NK-92 (cell line): ENCODE results near the gene CRIM1.

Experiments used
- DNase-seq: peaks from one replicate; lab custom pipeline; 2025; ENCODE audit not compliant: unreplicated experiment; lab: John Stamatoyannopoulos, UW

The CRIM1 gene

DNA sequence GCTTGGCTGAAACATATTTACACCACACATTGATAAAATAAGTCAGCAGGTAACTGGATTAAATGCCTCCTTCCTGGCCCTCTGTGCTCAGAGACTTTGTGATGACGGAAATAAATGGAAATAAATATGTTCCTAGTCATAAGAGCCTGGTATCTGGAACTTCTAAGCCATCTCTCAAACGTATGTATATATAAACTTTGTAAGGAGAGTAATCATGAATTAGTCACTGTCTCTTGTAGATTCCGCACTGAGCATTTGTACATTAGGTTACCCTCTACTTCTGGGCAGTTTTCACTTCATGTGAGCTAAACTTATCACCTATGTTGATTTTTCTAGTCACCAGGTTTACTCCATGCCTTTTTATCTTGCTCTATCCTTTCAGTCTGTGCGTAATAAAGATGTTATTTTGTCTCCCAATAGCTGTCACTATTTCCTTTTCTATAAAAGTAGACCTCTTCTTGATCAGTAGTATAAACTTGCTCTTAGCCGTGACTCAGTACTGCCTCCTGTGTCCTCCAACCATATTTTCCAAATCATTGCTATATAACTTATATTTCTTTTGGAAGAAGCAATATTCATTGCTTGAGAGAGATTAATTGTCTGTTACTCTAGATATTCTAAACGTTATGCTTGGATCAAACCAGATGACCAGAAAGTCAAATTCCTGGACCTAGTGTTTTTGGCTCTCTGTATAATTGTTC is 189.2 kb downstream of the CRIM1 start:
- no peak for DNase-seq

DNA sequence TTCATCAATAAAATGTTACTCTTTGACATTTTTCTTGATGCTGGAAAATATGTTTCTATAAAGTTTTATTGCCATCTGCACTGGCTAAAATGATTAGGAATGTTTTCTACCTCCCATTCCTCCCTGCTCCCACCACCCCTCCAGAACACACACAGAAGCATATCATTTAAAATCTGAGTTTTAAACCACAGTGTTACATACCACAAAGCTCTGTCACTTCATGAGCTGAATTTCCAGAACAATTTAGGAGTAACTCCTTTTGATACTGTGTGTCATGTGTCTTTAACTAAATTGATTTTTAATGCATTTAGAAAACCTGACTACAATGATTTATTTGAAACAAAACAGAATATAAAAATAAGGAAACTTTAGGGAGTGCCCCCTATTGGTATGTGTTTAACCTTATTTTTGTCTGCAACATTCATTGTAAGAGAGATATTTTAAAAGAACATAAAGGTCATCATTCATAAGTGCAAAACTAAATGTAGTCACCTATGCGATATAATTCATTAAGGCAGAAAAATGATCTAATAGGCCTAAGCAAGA is 190.4 kb downstream of the CRIM1 start:
- no peak for DNase-seq

DNA sequence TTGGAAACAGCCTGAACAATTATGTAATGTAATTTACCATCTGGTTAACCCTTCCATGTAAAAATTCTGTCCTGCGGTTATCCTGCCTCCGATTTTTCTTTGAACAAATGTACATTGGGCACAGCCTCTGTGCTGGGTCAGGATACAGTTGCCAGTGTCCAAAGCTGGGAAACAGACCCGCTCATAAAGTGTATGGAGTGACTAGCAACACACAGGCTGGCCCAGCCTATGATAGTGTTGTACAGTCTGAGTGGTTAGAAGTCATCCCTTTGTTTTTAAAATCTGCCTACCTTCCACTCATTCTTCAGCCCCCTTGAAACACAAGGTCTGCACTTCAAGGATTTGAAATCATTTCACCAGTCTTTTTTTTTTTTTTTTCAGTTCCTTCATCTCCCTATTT is 192.3 kb downstream of the CRIM1 start:
- DNase-seq = no peak

DNA sequence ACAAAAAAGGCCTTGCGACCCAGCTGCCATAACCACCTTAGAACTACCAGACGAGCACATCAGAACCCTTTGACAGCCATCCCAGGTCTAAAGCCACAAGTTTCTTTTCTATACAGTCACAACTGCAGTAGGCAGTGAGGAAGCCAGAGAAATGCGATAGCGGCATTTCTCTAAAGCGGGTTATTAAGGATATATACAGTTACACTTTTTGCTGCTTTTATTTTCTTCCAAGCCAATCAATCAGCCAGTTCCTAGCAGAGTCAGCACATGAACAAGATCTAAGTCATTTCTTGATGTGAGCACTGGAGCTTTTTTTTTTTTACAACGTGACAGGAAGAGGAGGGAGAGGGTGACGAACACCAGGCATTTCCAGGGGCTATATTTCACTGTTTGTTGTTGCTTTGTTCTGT is 193.6 kb downstream of the CRIM1 start:
- no peak for DNase-seq

DNA sequence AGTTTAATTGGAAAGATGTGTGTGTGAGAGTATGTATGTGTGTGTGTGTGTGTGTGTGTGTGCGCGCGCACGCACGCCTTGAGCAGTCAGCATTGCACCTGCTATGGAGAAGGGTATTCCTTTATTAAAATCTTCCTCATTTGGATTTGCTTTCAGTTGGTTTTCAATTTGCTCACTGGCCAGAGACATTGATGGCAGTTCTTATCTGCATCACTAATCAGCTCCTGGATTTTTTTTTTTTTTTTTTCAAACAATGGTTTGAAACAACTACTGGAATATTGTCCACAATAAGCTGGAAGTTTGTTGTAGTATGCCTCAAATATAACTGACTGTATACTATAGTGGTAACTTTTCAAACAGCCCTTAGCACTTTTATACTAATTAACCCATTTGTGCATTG is 194.4 kb downstream of the CRIM1 start:
- no peak for DNase-seq

DNA sequence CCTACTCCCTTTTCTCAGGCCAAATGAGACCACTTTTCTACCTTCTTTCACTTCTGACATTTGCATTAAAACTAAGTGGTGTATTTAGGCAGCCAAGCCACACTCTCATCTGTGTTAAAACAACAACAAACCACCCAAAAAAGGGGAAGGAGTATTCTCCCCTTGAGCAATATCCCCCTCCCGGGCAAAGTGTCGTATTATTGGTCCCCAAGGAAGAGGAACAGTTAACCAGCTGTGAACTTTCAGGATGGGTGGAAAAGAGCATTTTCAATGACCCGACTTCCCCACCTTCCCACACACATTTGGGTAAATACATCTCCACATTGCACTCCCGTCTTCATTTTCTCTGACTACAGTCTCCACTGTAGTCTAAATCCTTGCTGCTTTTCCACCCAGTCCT is 198.1 kb downstream of the CRIM1 start:
- no peak for DNase-seq

DNA sequence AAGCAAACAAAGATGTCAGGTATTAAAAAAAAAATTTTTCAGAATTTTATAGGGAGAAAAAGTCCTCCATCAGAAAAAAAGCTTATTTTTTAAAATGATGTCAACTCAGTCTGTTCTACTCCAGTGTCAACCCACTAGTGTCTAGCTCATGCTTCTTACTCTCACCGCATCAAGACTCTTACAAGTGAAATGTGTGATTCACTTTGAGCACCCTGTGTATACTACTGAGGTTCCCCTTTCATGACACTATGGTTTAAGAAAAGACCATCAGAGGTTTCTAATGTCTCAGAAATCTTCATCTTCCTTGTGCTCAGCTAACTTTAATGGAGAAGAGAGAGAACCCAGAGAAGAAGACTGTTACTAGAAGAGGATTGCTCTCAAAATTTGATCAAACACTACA is 199.0 kb downstream of the CRIM1 start:
- DNase-seq = no peak

DNA sequence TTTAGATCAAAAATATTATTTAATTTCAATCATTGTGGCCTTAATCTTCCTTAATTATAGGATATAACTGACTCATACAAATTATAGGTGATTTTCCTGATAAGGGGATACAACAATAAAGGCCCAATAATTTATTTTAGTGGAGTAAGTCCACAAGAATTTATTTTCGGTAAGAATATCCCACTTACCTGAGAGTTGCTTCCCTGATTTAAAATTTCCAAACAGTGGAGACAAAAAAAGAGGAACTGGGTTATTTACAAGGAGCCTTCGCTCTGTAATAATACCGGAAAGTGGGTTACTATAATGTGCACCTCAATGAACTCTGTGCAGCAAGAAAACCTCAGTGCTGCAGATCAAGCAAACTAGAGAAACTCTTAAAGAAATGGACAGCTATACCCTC is 200.2 kb downstream of the CRIM1 start:
- DNase-seq = no peak

DNA sequence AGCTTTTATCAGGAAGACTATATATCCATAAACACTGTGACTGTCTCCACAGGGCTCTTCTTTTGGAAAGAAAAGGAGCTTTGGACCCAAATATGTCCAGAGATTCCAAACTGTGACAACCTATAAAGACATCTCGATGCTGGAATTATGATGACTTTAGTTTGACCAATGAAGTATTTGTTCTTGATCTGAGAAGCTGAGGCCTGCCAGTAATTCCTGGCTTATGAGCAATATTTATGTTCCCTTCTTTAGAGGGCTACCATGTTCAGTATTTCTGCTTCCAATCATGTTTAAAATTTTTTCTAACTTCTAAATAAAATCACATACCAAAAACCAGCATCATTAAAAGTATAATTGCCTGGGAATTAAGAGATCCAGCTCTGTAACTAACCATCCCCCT is 201.3 kb downstream of the CRIM1 start:
- DNase-seq = no peak

DNA sequence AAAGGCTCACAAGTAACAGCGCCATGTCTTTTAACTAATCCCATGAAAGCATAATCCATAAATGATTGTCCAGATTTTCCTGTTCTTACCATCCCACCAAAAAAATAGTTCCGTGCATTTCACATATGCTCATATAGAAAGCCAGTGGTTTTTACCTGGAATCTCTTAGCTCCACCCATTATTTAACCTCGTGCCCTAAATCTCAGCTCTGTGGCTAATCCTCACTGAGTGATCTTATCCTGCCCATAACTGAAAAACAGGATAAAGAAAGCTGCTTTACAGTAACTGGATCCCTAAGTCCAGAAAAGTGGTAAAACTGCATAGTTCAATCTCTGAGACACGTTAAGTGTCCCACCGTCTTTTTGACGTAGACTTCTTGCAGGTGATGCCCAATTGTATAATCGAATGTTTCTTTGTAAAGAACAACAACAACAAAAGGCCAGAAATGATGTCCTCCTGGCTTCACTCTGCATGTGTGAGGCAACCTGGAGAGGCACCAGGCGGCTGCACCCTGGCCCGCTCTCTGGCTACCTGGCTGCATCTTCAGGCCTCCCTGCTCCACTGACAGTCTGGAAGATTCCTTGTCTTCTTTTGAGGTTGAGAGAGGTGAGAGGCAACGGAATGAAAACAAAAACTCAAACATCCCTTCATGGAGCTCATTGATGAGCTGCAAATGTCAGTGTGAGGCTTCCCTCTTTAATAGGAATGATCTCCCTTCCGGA is 203.8 kb downstream of the CRIM1 start:
- DNase-seq = no peak

DNA sequence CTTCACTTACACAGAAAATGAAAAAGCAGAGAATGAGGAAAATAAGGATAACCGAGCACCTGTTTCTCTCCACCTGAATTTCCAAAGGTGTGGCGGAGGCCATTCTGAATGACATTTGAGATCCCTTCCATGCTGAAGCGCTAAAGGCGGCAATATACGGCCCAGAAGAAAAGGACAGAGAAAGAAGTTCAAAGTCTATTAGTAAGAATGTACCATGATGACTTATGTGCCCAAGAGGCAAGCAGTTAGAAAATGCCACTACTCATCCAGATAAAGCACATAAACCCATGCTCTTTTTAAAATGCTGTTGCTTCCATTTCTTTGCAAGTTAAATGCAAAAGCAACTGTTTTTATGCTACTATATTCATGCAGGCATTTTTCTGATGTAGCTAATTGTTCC is 205.1 kb downstream of the CRIM1 start:
- DNase-seq = no peak

DNA sequence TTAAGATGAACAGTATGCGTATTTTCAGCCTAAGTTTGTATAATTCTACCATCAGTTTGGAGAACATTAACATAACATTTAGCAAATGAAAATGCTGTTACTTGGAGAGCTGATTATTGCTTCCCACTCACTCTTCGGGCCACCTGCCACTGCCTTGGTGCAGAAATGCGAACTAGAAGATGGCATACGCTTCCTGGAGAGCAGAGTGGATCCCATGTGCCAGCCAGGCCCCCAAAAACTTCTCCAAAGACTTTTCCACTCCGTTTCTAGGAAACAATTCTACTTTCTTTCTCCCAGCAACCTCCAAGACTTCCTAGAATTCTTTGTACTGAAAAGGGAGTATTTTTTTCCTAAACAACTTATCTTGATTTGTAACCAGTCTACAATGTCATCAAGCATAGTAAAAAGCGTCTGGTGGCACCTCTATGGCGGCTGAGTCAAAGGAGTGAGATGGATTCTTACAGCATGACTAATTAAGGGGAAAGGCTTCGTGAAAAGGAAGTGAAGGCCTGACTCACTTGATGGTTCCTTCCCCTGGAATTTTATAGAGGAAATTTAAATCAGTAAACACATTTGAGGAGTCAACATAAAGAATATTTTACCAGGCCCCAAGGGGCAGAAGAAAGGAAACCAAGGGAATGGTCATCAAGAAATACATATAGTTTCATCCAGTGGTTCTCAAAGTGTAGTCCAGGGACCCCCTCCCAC is 205.8 kb downstream of the CRIM1 start:
- DNase-seq = no peak

DNA sequence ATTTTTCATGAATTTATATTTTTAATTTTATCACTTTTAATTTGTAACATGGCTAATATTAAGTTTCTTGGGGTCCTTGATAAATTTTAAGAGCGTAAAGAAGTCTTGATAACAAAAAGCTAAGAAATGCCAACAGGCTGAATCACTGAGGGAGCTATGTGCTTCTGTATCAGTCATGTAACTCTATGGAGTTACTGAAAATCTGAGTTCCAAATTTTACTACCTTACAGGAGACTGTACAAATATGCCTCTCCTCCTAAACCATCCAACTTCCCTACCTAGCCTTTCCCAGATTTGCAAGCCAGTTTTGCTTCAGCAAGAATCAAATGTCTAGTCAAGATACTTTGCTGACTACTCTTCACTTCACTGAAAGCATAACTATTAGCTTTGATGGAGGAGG is 206.7 kb downstream of the CRIM1 start:
- DNase-seq = no peak

DNA sequence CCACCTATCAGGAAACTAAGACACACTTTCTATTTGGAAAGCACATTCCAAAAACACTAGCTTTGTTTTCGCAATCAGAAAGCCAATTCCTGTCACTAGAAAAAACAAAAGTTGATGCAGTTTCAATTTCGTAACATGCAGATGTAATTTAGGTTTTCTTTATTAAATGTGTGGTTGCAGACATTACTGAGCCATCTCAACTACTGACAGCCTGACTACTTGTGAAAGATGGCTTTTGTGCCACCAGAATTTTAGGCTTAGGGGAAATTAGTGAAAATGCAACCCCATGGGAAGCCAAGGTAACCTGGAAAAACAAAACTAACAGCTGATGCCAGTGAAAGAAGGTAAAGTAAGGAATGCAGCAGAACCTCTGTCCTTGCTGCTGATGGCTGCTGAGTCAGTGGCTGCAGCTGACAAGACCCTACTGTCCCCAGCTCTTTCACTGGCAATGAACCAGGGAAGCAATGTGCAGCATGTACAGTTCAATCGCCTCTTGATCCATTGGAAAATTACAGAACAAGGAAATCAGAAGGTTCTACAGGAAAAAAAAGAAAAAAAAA is 207.5 kb downstream of the CRIM1 start:
- no peak for DNase-seq

DNA sequence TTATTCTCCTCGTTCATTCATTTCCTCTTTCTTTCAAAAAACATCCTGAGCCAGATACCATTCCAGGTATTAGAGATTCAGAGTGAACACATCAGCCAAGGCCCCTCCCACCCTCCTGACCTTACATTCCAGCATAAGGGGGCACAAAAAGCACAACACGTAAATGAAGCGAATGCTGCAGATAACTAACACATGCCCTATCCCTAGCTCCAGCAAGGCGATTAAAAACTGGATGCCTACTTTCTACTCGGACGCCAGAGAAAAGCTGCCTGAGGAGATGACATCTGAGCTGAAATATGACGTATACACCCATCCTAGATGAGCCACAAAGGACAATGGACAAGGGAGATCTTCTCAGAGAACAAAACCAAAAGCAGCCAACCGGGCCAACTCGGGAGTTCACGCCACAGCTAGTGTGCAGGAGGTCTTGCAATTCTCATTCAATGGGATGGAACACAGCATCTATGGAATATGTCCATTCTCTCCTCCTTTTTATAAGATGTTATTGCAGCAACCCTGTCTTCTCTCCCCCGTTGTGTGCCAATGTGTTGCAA is 208.9 kb downstream of the CRIM1 start:
- no peak for DNase-seq

DNA sequence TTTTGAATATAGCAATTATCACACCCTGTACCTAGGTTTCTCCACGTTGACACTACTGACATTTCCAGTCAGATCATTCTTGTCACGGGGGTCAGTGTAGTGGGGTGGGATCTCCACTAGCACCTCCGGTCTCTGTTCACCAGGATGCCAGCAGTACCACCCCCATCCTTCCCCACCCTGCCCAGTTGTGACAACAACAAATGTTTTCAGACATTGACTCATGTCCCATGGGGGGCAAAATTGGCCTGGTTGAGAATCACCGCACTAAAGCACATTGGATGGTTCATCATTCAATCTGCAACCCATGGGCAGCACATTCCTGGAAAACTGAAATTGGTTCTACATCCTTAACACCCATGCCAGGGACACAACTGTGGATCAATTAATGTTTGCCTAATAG is 210.1 kb downstream of the CRIM1 start:
- no peak for DNase-seq

DNA sequence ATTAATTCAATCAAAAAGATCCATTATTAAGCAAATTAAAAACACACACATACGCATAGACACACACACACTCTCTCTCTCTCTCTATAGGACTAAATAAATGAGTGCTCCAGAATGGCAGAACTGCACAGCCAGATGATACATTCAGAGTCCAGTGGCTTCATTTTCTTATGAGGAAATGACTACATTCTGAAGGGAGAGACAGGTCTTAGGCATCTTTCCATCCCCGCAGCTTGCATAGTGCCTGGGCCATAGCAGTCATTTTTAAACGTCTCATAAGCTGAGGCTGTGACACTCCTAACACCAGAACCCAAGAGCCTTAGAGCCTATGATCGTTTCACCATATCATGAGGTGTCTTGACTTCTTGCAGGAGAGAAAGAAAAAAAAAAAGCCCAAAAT is 211.3 kb downstream of the CRIM1 start:
- DNase-seq = no peak

DNA sequence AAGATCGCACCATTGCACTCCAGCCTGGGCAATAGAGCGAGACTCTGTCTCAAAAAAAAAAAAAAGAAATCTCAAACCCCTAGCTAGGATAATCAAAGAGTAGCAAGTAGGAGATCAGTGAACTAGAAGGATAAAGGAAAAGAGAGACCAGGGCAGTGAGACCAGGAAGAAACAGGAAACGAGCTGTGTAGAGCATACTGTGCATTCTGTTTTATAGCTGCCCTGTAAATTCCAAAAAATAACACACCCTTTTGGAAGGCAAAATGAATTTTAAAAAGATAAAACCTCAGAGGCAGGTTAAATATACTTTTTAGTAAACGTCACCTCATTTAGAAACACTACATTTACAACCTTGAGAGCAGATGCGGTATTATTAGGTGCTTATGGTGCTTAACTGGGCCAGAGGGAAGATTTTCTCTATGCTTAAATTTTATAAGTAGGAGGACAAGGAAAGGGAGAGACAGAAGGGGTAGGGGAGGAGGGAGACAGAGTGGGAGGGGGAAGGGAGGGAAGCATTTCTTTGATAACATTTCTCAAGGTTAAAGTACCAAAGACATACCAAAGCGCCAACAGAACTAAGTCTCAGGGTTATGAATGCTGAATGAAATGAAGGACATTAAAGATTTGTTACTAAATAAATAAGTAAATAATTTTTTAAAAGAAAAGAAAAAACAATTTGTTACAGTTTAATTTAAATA is 212.3 kb downstream of the CRIM1 start:
- no peak for DNase-seq

DNA sequence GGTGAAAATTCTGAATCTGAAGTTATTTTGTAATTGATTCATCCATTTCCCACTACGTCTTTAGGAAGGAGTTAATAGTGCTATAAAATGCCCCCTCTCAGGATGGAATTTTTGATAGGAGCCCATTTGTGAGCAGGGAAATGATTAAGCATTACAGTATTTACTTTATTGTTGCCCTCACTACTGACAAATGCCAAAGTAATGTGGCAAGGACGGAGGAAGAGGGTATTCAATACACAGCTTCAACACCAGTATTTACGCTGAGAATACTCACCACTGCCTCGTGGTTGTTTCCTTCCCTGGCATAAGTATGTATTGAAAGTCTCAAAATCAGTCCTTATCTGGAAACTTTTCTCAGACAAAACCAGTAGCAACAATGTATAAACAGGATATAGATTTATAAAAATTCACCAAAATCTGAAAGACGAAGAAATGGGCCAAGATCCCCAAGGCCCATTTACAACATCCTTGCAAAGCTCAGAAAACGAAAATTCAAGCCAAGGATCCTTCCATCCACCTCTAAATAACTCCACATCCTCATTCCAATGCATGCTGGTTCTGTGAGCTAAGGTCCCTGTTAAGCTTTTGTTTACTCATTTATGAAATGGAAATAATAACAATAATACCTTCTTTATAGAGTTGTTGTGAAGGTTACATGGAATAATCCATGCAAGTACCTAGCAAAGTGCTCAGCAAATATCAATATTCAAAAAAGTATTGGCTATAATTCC is 213.1 kb downstream of the CRIM1 start:
- no peak for DNase-seq

DNA sequence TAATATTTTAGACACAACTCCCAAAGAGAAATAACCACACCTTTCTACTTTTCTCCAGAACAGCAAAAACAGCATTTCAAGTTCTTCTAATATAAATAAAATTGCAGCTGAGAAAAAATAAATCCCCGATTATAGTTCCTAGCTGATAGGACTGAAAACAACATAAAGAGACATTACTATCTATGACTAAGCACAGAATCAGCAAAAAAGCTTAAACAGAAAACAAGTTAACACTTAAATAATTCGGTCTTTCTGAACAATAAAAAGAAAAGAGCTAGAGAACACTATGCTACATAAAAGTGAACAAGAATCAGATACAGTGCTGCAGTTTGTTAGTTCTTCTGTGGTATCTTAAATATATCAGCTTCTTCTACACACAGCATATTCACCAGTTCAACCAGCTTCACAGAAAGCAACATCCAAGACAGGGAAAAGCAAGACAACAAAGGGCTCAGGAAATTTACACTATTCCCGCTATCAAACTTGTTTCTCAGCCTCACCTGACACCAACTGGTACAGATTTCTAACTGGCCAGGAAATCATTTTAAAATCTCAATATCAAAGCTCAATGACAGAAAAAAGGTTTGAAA is 213.8 kb downstream of the CRIM1 start:
- DNase-seq = no peak
